IMR-90 (cell line): ENCODE results near the gene IST1. TPM values are rescaled to one million over a fixed set of nuclear protein-coding genes. Genes with fewer than 3 reads are reported as not detected.

Experiments used
- ATAC-seq: fragments of 200-7000 bp; cut with Tn5 transposase; 2 replicates; pipeline ENCODE4 v1.9.1; 2020; ENCODE audit warnings: low read depth, mild to moderate bottlenecking, moderate library complexity
- BruUV-seq: library from RNA; stranded (reverse); fragments of 400-500 nt; replicated peaks from 2 replicates; lab custom pipeline; 2021; lab: Mats Ljungman, UMichigan
- CTCF ChIA-PET: fragments of 300-600 bp; formaldehyde crosslinking; extraction: SDS; loops from one replicate; lab custom pipeline; 2021; ENCODE audit warnings: antibody characterized with exemption; lab: Yijun Ruan, JAX
- POLR2A ChIA-PET: fragments of 300-600 bp; sonication (Branson Sonifier 250); formaldehyde crosslinking; loops from one replicate; lab custom pipeline; 2022; ENCODE audit warnings: antibody characterized with exemption; ENCODE audit not compliant: unreplicated experiment; lab: Charles Lee
- DNase-seq: peaks from one replicate; pipeline ENCODE4 v3.0.0; 2013
- H2AFZ ChIP-seq: replicated peaks from 2 replicates; pipeline ENCODE3; 2013; ENCODE audit warnings: low read length, mild to moderate bottlenecking; ENCODE audit not compliant: poor library complexity
- H2AK5ac ChIP-seq: 2 replicates; pipeline ENCODE4 v1.6.1; 2013; ENCODE audit warnings: low read depth, low read length, inconsistent platforms
- H2AK9ac ChIP-seq: replicated peaks from 2 replicates; pipeline ENCODE3; 2013; ENCODE audit warnings: mild to moderate bottlenecking, low read depth, low read length, moderate library complexity; ENCODE audit not compliant: poor library complexity
- H2BK120ac ChIP-seq: 2 replicates; pipeline ENCODE4 v1.6.1; 2013; ENCODE audit warnings: low read depth, low read length, inconsistent platforms
- H2BK15ac ChIP-seq: 3 replicates; pipeline ENCODE4 v1.6.1; 2013; ENCODE audit warnings: low read depth, low read length, inconsistent platforms
- H2BK20ac ChIP-seq: 2 replicates; pipeline ENCODE4 v1.6.1; 2013; ENCODE audit warnings: low read depth, mild to moderate bottlenecking, inconsistent platforms, low read length, moderate library complexity
- H2BK5ac ChIP-seq: 2 replicates; pipeline ENCODE4 v1.6.1; 2013; ENCODE audit warnings: mild to moderate bottlenecking, low read depth, low read length, inconsistent platforms; ENCODE audit not compliant: poor library complexity, severe bottlenecking
- H3K14ac ChIP-seq: replicated peaks from 2 replicates; pipeline ENCODE4 v1.6.1; 2013; ENCODE audit warnings: low read depth, low read length, inconsistent platforms
- H3K18ac ChIP-seq: 2 replicates; pipeline ENCODE4 v1.6.1; 2013; ENCODE audit warnings: low read depth, low read length, control low read depth
- H3K23ac ChIP-seq: 2 replicates; pipeline ENCODE4 v1.6.1; 2013; ENCODE audit warnings: low read depth, low read length, inconsistent platforms
- H3K27ac ChIP-seq: 2 replicates; pipeline ENCODE4 v1.5.1; 2013; ENCODE audit warnings: mild to moderate bottlenecking, control low read depth, low read length; ENCODE audit not compliant: insufficient read depth
- H3K27me3 ChIP-seq: 2 replicates; pipeline ENCODE4 v1.6.1; 2013; ENCODE audit warnings: low read length; ENCODE audit not compliant: control insufficient read depth, insufficient read depth
- H3K36me3 ChIP-seq: 2 replicates; pipeline ENCODE4 v1.6.1; 2013; ENCODE audit warnings: low read length, mixed read lengths; ENCODE audit not compliant: control insufficient read depth, insufficient read depth
- H3K4ac ChIP-seq: 2 replicates; pipeline ENCODE4 v1.6.1; 2013; ENCODE audit warnings: low read depth, low read length, inconsistent platforms
- H3K4me1 ChIP-seq: 2 replicates; pipeline ENCODE4 v1.6.1; 2013; ENCODE audit warnings: low read length, mixed read lengths; ENCODE audit not compliant: control insufficient read depth, insufficient read depth
- H3K4me2 ChIP-seq: 2 replicates; pipeline ENCODE4 v1.6.1; 2013; ENCODE audit warnings: low read depth, mild to moderate bottlenecking, control low read depth, low read length, moderate library complexity
- H3K4me3 ChIP-seq: 2 replicates; pipeline ENCODE4 v1.5.1; 2013; ENCODE audit warnings: low read depth, mild to moderate bottlenecking, control low read depth, low read length, moderate library complexity; ENCODE audit not compliant: insufficient read depth
- H3K56ac ChIP-seq: 2 replicates; pipeline ENCODE4 v1.6.1; 2013; ENCODE audit warnings: low read length, inconsistent platforms; ENCODE audit not compliant: insufficient read depth; ENCODE audit errors: extremely low read depth
- H3K79me1 ChIP-seq, 2 experiments: 2 replicates each; pipeline ENCODE4 v1.6.1; 2013; ENCODE audit warnings: low read length in 2 of 2, inconsistent platforms in 1 of 2, low read depth in 1 of 2
- H3K9ac ChIP-seq: 2 replicates; pipeline ENCODE4 v1.6.1; 2013; ENCODE audit warnings: low read depth, low read length, control low read depth
- H3K9me1 ChIP-seq: 2 replicates; pipeline ENCODE4 v1.6.1; 2013; ENCODE audit warnings: low read length, inconsistent platforms; ENCODE audit not compliant: insufficient read depth
- H3K9me3 ChIP-seq: 2 replicates; pipeline ENCODE4 v1.6.1; 2013; ENCODE audit warnings: low read length; ENCODE audit not compliant: control insufficient read depth, insufficient read depth
- H4K20me1 ChIP-seq: 2 replicates; pipeline ENCODE4 v1.6.1; 2013; ENCODE audit warnings: low read length, inconsistent platforms; ENCODE audit not compliant: insufficient read depth
- H4K5ac ChIP-seq: 2 replicates; pipeline ENCODE4 v1.6.1; 2013; ENCODE audit warnings: mild to moderate bottlenecking, low read depth, low read length, control low read depth
- H4K8ac ChIP-seq, 2 experiments: 2 replicates each; pipeline ENCODE4 v1.6.1; 2013; ENCODE audit warnings: low read depth in 2 of 2, low read length in 2 of 2, control low read depth in 1 of 2, inconsistent platforms in 1 of 2
- H4K91ac ChIP-seq: 2 replicates; pipeline ENCODE4 v1.6.1; 2013; ENCODE audit warnings: low read depth, low read length, inconsistent platforms; ENCODE audit not compliant: insufficient read depth
- CEBPB ChIP-seq: IDR thresholded peaks from 2 replicates; pipeline ENCODE4 v1.6.1; 2012; ENCODE audit warnings: low read depth, low read length, improper control_type of control experiment
- CHD1 ChIP-seq: IDR thresholded peaks from 2 replicates; pipeline ENCODE4 v1.6.1; 2012; ENCODE audit warnings: low read depth, low read length, improper control_type of control experiment
- MAZ ChIP-seq: IDR thresholded peaks from 2 replicates; pipeline ENCODE4 v1.6.1; 2012; ENCODE audit warnings: low read depth, mild to moderate bottlenecking, low read length, improper control_type of control experiment, moderate library complexity, borderline replicate concordance
- RCOR1 ChIP-seq: IDR thresholded peaks from 2 replicates; pipeline ENCODE4 v1.6.1; 2012; ENCODE audit warnings: mild to moderate bottlenecking, low read length, improper control_type of control experiment; ENCODE audit not compliant: insufficient replicate concordance
- RFX5 ChIP-seq: IDR thresholded peaks from 2 replicates; pipeline ENCODE4 v1.8.0; 2012; ENCODE audit warnings: low read depth, mild to moderate bottlenecking, low read length, moderate library complexity
- WGBS, 2 experiments: methylation state at CpG; one replicate each; pipeline versions ENCODE4 v1.1.5 to v1.1.7; 2013; ENCODE audit warnings: missing lambda C conversion rate in 2 of 2; ENCODE audit not compliant: insufficient read length in 1 of 2; ENCODE audit errors: extremely low coverage in 2 of 2; 5-methylcytosine and 5-hydroxymethylcytosine counted together
- dilution Hi-C: fragments of 300-500 bp; cut with HindIII; formaldehyde crosslinking; loops from one replicate; pipeline ENCODE4 v1.14.3; 2018; ENCODE audit warnings: low sequenced_read_pairs; ENCODE audit not compliant: unreplicated experiment
- in situ Hi-C: fragments of 300-500 bp; cut with MboI; formaldehyde crosslinking; loops from 3 replicates; pipeline ENCODE4 v1.14.3; 2019; ENCODE audit warnings: low sequenced_read_pairs, inconsistent platforms, mixed read lengths
- intact Hi-C: fragments of 100-400 bp; cut with micrococcal nuclease; formaldehyde crosslinking; loops from 2 replicates; pipeline ENCODE4 v1.10.0; 2022
- polyA plus RNA-seq, 3 experiments: library from polyadenylated mRNA; depleted of rRNA; stranded (reverse); fragments of >200 nt; gene quantifications; 2 replicates each; pipeline ENCODE4 v1.2.3, GENCODE V29; 2012; ENCODE audit warnings: low replicate concordance in 1 of 3
- total RNA-seq: library from RNA; depleted of rRNA; stranded (reverse); fragments of >200 nt; gene quantifications from 2 replicates; pipeline ENCODE4 v1.2.3, GENCODE V29; 2012
- TF ChIP-seq, protein P1 (sequence below): fragments of 150-350 bp; IDR thresholded peaks from 2 replicates; pipeline ENCODE4 v1.6.1; 2016; ENCODE audit warnings: low read depth, mild to moderate bottlenecking, low read length, moderate library complexity, borderline replicate concordance

The IST1 gene
- total and polyA plus RNA-seq, 2 of the 4 experiments (the other 2 are of a cell fraction) = 134 to 186 TPM

- TF ChIP-seq CEBPB = no peak
- TF ChIP-seq, protein P1, sequence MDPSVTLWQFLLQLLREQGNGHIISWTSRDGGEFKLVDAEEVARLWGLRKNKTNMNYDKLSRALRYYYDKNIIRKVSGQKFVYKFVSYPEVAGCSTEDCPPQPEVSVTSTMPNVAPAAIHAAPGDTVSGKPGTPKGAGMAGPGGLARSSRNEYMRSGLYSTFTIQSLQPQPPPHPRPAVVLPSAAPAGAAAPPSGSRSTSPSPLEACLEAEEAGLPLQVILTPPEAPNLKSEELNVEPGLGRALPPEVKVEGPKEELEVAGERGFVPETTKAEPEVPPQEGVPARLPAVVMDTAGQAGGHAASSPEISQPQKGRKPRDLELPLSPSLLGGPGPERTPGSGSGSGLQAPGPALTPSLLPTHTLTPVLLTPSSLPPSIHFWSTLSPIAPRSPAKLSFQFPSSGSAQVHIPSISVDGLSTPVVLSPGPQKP = no peak
- TF ChIP-seq RCOR1 = no peak
- TF ChIP-seq MAZ = no peak
- no peak for TF ChIP-seq CHD1
- peak; percentile 63 for TF ChIP-seq RFX5
- Histone ChIP-seq H2BK5ac (no peak overlapping the region), H3K9ac (no peak overlapping the region), H3K14ac (no peak overlapping the region), H3K4me3 (no peak overlapping the region), H3K9me1 (no peaks in the 10 kb centered on the region), H4K5ac (no peak overlapping the region), H2BK15ac (no peak overlapping the region), H4K91ac (no peak overlapping the region), H2AFZ (no peak overlapping the region), H3K23ac (no peak overlapping the region), H4K20me1 (no peaks in the 10 kb centered on the region), H3K4ac (no peak overlapping the region), H3K18ac (no peak overlapping the region), H2BK120ac (no peak overlapping the region), H3K4me2 (no peak overlapping the region), H3K9me3 (no peaks in the 10 kb centered on the region), H2BK20ac (no peak overlapping the region), H3K4me1 (no peaks in the 10 kb centered on the region), H4K8ac (no peak overlapping the region), H2AK5ac (no peak overlapping the region), H2AK9ac (no peak overlapping the region), H3K36me3 (no peaks in the 10 kb centered on the region), H3K27me3 (peaks cover 5% of the 10 kb centered on the region), H3K27ac (no peak overlapping the region), H3K79me1 (no peaks in the 10 kb centered on the region), H3K56ac (no peak overlapping the region)
- dilution Hi-C loops = no loop called here
- ATAC-seq = no peak
- ChIA-PET POLR2A (no interaction called here), CTCF (no interaction called here)
- in situ Hi-C loops = no loop called here
- WGBS, 2 experiments = 100% methylated on average over 1 of the region's 5 CpGs; no CpG with 5 or more reads in 1 of the 2 experiments
- no TSS peak for BruUV-seq
- DNase-seq = no peak
- intact Hi-C loops = no loop called here
Measured at GRCh38 chr16:71954180-71954579, 58.8 kb downstream of the IST1 start.
